NCI-H2081 (cell line): ENCODE data around the gene TFCP2.
A peak's percentile ranks its signal among the peaks of the same experiment; 100 is the strongest.

ENCODE experiments used
- DNase-seq, 2 experiments: peaks; one replicate each; lab custom pipeline; 2025; lab: John Stamatoyannopoulos, UW

The TFCP2 gene

GRCh38 chr12:51197736-51198567 is 25.0 kb upstream of the TFCP2 start:
- DNase-seq: no peak

- DNase-seq: no peak
Measured at GRCh38 chr12:51196547-51196946, 23.6 kb upstream of the TFCP2 start.

- no peak for DNase-seq
Measured at GRCh38 chr12:51195841-51196240, 22.9 kb upstream of the TFCP2 start.

GRCh38 chr12:51192284-51192671 is 19.3 kb upstream of the TFCP2 start:
- no peak for DNase-seq

- no peak for DNase-seq
Measured at GRCh38 chr12:51191516-51192283, 18.8 kb upstream of the TFCP2 start.

GRCh38 chr12:51190820-51191219 is 17.9 kb upstream of the TFCP2 start:
- DNase-seq: no peak

- DNase-seq: no peak
Measured at GRCh38 chr12:51189790-51190355, 16.9 kb upstream of the TFCP2 start.

GRCh38 chr12:51188359-51189051 is 15.6 kb upstream of the TFCP2 start:
- no peak for DNase-seq

- no peak for DNase-seq
Measured at GRCh38 chr12:51187370-51187987, 14.5 kb upstream of the TFCP2 start.

GRCh38 chr12:51186465-51187085 is 13.6 kb upstream of the TFCP2 start:
- no peak for DNase-seq

- DNase-seq: no peak
Measured at GRCh38 chr12:51185171-51185717, 12.3 kb upstream of the TFCP2 start.

- DNase-seq: peak in 1 of 2 experiments; percentile 63
Measured at GRCh38 chr12:51183816-51184215, 10.9 kb upstream of the TFCP2 start.

- no peak for DNase-seq
Measured at GRCh38 chr12:51183349-51183748, 10.4 kb upstream of the TFCP2 start.

- no peak for DNase-seq
Measured at GRCh38 chr12:51181558-51181957, 8.6 kb upstream of the TFCP2 start.

GRCh38 chr12:51177897-51178296 is 5.0 kb upstream of the TFCP2 start:
- no peak for DNase-seq

GRCh38 chr12:51174501-51174900 is 1.6 kb upstream of the TFCP2 start:
- no peak for DNase-seq

- peak in 1 of 2 experiments; percentile 12 for DNase-seq
Measured at GRCh38 chr12:51171884-51172514, 936 bp downstream of the TFCP2 start.

GRCh38 chr12:51163795-51164194 is 9.1 kb downstream of the TFCP2 start:
- no peak for DNase-seq

GRCh38 chr12:51162217-51162616 is 10.7 kb downstream of the TFCP2 start:
- no peak for DNase-seq

- DNase-seq: no peak
Measured at GRCh38 chr12:51160814-51161459, 12.0 kb downstream of the TFCP2 start.
